Suprapubic skin (tissue), 4 donors: ENCODE results near the gene ITGA2B.

Experiments used
- CTCF ChIP-seq, 2 donors: fragments of 200-600 bp in 1 of 2; fragments of 450-650 bp in 1 of 2; sonication (generic) in 1 of 2; IDR thresholded peaks; one replicate each; pipeline ENCODE4 v1.5.1; 2016 to 2019; ENCODE audit warnings: antibody characterized with exemption in 2 of 2, mild to moderate bottlenecking in 1 of 2, moderate library complexity in 1 of 2
- POLR2A ChIP-seq, 2 donors: fragments of 450-650 bp; IDR thresholded peaks; one replicate each; pipeline ENCODE4 v1.6.1; 2017; ENCODE audit warnings: antibody characterized with exemption in 2 of 2, mild to moderate bottlenecking in 2 of 2, moderate library complexity in 2 of 2
- POLR2AphosphoS5 ChIP-seq, 3 donors: sonication (generic); formaldehyde crosslinking; IDR thresholded peaks; one replicate each; pipeline ENCODE4 v1.6.1; 2017; ENCODE audit warnings: antibody characterized with exemption in 3 of 3

DNA sequence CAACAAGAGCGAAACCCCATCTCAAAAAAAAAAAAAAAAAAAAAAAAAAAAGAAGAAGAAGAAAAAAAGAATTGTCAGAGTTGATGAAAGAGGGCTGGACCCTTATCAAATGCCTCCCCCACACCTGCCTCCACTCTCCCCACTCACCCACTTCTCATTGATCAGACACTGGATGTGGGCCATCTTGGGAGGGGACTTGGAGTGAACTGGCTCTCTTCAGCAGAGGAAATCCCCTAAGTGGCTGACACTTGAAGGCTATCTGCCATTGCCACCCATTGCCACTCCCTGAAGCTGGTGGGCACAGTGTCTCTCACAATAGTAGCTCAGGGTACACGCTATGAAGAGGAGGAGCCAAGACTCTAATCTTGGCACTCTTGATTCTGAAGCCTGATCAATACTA lies 1.6 kb downstream of the ITGA2B start:
- no peak for TF ChIP-seq CTCF (IDR thresholded peaks at IDR 0.05)
- no peak for TF ChIP-seq POLR2A (IDR thresholded peaks at IDR 0.05)
- no peak for TF ChIP-seq POLR2AphosphoS5 (IDR thresholded peaks at IDR 0.05)
